Ovary (tissue), 9 donors: ENCODE data around the gene SDC3. TPM values are rescaled to one million over a fixed set of nuclear protein-coding genes. Genes with fewer than 3 reads are reported as not detected.

Experiments used
- DNase-seq, 5 donors: peaks; one replicate each; pipeline ENCODE4 v3.0.0-alpha.2; 2019 to 2020
- H3K27ac ChIP-seq, 2 donors: fragments of 200-600 bp; one replicate each; pipeline versions ENCODE4 v1.5.1 to v1.8.0; 2019 to 2022
- H3K27me3 ChIP-seq: fragments of 200-600 bp; one replicate; pipeline ENCODE4 v1.8.0; 2022
- H3K36me3 ChIP-seq: fragments of 200-600 bp; sonication (generic); one replicate; pipeline ENCODE4 v1.5.1; 2019
- H3K4me1 ChIP-seq: one replicate; pipeline ENCODE4 v1.8.1; 2013; ENCODE audit warnings: mild to moderate bottlenecking, moderate library complexity; ENCODE audit not compliant: insufficient read depth
- H3K4me3 ChIP-seq: fragments of 200-600 bp; sonication (generic); one replicate; pipeline ENCODE4 v1.5.1; 2017
- H3K9me3 ChIP-seq, 2 donors: fragments of 200-600 bp in 1 of 2; sonication (generic) in 1 of 2; one replicate each; pipeline versions ENCODE4 v1.5.1 to v1.8.1; 2013 to 2019; ENCODE audit warnings: mild to moderate bottlenecking in 1 of 2, moderate library complexity in 1 of 2
- EP300 ChIP-seq: sonication (generic); formaldehyde crosslinking; IDR thresholded peaks from one replicate; pipeline ENCODE4 v1.6.1; 2017; ENCODE audit warnings: antibody characterized with exemption
- POLR2A ChIP-seq: fragments of 450-650 bp; IDR thresholded peaks from one replicate; pipeline ENCODE4 v1.6.1; 2017; ENCODE audit warnings: antibody characterized with exemption, mild to moderate bottlenecking, moderate library complexity
- WGBS, 3 donors: extraction: QIAGEN DNeasy Blood & Tissue Kit in 1 of 3; methylation state at CpG; one replicate each; pipeline versions ENCODE4 v1.1.5 to v1.1.7; 2013 to 2017; 5-methylcytosine and 5-hydroxymethylcytosine counted together
- intact Hi-C, 4 donors: fragments of 100-400 bp; cut with DNase I; formaldehyde crosslinking; loops; one replicate each; pipeline versions ENCODE4 v1.11.0 to v1.15.1; 2022 to 2023
- polyA plus RNA-seq, 2 donors: library from polyadenylated mRNA; stranded (reverse); fragments of 200-250 nt in 1 of 2; fragments of 350-450 nt in 1 of 2; fragmentation: Illumina TruSeq in 1 of 2; extraction: RNeasy Lipid Tissue Mini Kit (QIAGEN cat#74804) in 1 of 2; gene quantifications; one replicate each; pipeline ENCODE4 v1.2.3, GENCODE V29; 2013 to 2014
- total RNA-seq, 7 donors: library from RNA; depleted of rRNA in 2 of 7; stranded (reverse); fragments of >200 nt in 2 of 7; fragmentation: NEBNext Ultra II Directional in 3 of 7; extraction: Animal tissue kit (Norgen Biotek cat#: 25700) in 3 of 7; gene quantifications; one replicate each; pipeline versions ENCODE4 v1.1.0 to v1.2.4, GENCODE V29; 2016 to 2023
- TF ChIP-seq, protein P1 (sequence below), 3 donors: fragments of 450-650 bp in 2 of 3; fragments of 200-600 bp in 1 of 3; IDR thresholded peaks; one replicate each; pipeline versions ENCODE4 v1.5.1 to v1.8.0; 2016 to 2022; ENCODE audit warnings: antibody characterized with exemption in 3 of 3, mild to moderate bottlenecking in 1 of 3
- donor health status: DM: no; HTN: no; CAD: no; lungs with moderate emphysema.
- donor health status: DM: no; HTN: no; CAD: no.
- donor health status: Bipolar disorder and iron deficiency.
- donor health status: DM: yes; HTN: yes; CAD: no.
- donor health status: DM: no; HTN: no; CAD: no.
- donor health status: DM: yes; HTN: yes; CAD: no.

SDC3 gene
- total and polyA plus RNA-seq, 9 donors: 4.2 to 31.0 (median 23.0) TPM

DNA sequence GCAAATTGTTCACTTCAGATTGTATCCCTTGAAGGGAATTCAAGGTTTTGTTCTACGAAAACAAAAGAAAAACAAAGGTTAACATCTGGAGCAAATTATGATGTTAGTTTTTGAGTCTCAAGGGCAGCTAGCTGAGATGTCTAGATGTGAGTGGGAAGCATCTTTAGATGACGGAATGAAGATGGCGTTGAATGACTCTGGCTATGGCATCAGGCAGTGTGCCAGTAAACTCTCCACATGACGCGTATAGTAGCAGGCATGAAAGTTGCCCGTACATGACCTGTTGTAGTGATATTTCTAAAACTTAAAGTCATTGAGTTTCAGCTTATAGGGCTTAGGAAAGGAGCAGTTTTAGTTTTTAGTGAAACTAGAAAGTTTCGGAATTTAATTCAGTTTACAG, 12.3 kb upstream of the SDC3 start:
- Histone ChIP-seq H3K27ac (no peak overlapping the region), H3K4me3 (no peak overlapping the region), H3K4me1 (peaks cover 3% of the 10 kb centered on the region), H3K27me3 (no peaks in the 10 kb centered on the region), H3K9me3 (no peaks in the 10 kb centered on the region), H3K36me3 (no peaks in the 10 kb centered on the region)
- TF ChIP-seq, protein P1, sequence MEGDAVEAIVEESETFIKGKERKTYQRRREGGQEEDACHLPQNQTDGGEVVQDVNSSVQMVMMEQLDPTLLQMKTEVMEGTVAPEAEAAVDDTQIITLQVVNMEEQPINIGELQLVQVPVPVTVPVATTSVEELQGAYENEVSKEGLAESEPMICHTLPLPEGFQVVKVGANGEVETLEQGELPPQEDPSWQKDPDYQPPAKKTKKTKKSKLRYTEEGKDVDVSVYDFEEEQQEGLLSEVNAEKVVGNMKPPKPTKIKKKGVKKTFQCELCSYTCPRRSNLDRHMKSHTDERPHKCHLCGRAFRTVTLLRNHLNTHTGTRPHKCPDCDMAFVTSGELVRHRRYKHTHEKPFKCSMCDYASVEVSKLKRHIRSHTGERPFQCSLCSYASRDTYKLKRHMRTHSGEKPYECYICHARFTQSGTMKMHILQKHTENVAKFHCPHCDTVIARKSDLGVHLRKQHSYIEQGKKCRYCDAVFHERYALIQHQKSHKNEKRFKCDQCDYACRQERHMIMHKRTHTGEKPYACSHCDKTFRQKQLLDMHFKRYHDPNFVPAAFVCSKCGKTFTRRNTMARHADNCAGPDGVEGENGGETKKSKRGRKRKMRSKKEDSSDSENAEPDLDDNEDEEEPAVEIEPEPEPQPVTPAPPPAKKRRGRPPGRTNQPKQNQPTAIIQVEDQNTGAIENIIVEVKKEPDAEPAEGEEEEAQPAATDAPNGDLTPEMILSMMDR (IDR thresholded peaks at IDR 0.05): no peak
- TF ChIP-seq EP300 (no peak), POLR2A (no peak)
- DNase-seq: peak in 2 of 5 donors; percentile 4 to 29
- 10 to 30% (median 11%) methylated on average over 7 of the region's 7 CpGs for WGBS, 3 donors
- intact Hi-C loops: no loop called here

DNA sequence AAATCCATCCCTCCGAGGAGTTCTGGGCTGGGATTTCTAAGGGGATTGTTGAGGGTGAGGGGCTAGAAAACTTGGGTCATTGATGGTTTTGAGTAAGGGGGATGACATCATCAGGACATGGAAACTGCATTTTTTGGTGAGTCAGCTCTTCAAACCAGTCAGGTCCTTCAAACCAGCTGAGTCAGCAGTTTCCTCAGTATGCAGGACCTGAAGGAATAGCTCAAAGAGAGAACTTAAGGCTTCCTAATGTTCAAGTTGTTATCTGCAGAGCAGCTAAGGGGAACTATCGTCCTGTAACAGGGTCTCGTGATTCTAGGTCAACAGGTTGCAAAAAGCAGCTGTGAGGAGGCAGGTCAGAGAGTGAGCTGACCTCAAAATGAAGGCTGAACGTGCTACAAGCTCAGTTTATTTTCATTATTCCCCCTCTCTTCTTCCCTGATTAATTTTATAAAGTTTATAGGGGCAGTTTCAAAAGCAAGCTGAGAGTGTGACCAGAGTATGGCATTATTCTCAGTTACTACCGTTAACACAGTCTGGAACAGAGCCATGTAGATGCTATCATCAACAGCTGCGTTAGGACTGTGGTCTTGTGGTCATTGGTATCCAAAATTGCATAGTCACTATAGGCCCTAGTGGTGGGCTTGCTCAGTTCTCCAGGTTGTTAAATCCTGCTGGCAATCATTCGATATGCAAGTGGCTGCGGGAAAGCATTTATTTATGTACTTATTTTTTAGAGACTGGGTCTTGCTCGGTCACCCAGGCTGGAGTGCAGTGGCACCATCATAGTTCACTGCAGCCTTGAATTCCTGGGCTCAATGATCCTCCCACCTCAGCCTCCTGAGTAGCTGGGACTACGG, 10.7 kb upstream of the SDC3 start:
- TF ChIP-seq POLR2A: no peak
- TF ChIP-seq, protein P1 (IDR thresholded peaks at IDR 0.05): no peak
- TF ChIP-seq EP300: no peak
- Histone ChIP-seq H3K36me3 (no peaks in the 10 kb centered on the region), H3K4me3 (no peak overlapping the region), H3K27me3 (no peaks in the 10 kb centered on the region), H3K4me1 (peaks cover 3% of the 10 kb centered on the region), H3K9me3 (no peaks in the 10 kb centered on the region), H3K27ac (no peak overlapping the region)
- 57 to 66% (median 65%) methylated on average over 10 of the region's 10 CpGs for WGBS, 3 donors
- intact Hi-C loops: loop anchor here in 3 of 4 donors (5.0 to 10.0 kb wide), 3 partner anchors 127 to 506 kb away; partner anchors contain the start of gene MATN1 (in 1 of the 3)
- DNase-seq: peak in 2 of 5 donors; percentile 6 to 17

DNA sequence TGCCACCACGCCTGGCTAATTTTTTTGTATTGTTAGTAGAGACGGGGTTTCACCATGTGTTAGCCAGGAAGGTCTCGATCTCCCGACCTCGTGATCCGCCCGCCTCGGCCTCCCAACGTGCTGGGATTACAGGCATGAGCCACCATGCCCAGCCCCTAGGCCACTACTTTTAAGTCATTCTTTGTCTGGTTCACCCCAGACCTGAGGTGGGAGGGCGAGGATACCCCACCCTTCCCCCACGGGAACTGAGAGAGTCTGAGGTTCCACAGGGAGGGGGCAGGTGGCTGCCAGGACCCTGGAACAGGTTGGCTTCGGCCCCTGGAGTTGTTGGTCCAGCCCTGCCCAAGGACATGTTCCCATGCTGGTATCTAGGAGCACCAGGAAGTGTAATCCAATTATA, 7.7 kb upstream of the SDC3 start:
- Histone ChIP-seq H3K9me3 (no peaks in the 10 kb centered on the region), H3K36me3 (no peaks in the 10 kb centered on the region), H3K4me1 (peaks cover 3% of the 10 kb centered on the region), H3K27me3 (no peaks in the 10 kb centered on the region), H3K27ac (no peak overlapping the region), H3K4me3 (no peak overlapping the region)
- 85 to 87% (median 85%) methylated on average over 12 of the region's 12 CpGs for WGBS, 3 donors
- TF ChIP-seq EP300 (no peak), POLR2A (no peak)
- TF ChIP-seq, protein P1 (IDR thresholded peaks at IDR 0.05): no peak
- peak in 1 of 5 donors; percentile 17 for DNase-seq
- intact Hi-C loops: loop anchor here in 3 of 4 donors (5.0 to 10.0 kb wide), 3 partner anchors 124 to 509 kb away; partner anchors contain the start of gene MATN1 (in 1 of the 3)

DNA sequence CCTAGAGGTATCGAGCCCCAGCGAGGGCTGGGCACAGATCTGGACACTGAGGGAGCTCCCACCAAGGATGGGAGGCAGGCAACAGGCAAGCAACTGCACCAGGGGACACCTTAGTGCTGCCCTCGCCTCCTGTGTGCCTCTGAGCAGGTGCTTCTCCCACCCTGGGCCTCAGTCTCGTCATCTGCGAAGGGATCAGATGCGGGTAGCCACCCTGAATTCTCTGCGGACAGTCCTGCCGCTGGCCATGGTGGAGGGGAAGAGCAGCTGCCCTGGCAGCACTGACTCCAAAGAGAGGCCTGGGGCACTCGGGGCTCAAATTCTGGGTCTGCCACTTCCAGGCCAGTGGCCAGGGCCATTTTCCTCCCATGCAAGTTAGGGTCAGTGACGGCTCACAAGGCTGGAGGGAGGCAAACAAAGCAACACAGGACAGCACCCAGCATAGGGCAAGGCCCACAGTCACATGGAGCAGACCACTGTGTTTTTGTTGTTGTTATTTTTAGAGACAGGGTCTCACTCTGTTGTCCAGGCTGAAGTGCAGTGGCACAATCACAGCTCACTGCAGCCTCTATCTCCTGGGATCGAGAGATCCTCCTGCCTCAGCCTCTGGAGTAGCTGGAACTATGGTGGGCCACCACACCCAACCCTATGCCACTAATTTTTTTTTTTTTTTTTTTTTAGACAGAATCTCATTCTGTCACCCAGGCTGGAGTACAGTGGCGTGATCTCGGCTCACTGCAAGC, 7.1 kb upstream of the SDC3 start:
- no peaks in the 10 kb centered on the region for H3K9me3 ChIP-seq
- no peaks in the 10 kb centered on the region for H3K27me3 ChIP-seq
- peaks cover 2% of the 10 kb centered on the region for H3K4me1 ChIP-seq
- H3K4me3 ChIP-seq: no peak overlapping the region
- intact Hi-C loops: loop anchor here in 3 of 4 donors (5.0 to 10.0 kb wide), 3 partner anchors 123 to 509 kb away; partner anchors contain the start of gene MATN1 (in 1 of the 3)
- H3K27ac ChIP-seq: no peak overlapping the region
- no peaks in the 10 kb centered on the region for H3K36me3 ChIP-seq
- DNase-seq: peak in 1 of 5 donors; percentile 23
- WGBS, 3 donors: 90 to 93% (median 91%) methylated on average over 13 of the region's 13 CpGs
- no peak for TF ChIP-seq EP300
- TF ChIP-seq POLR2A: no peak
- TF ChIP-seq, protein P1 (IDR thresholded peaks at IDR 0.05): no peak
